HFFc6 (cell line): ENCODE measurements around the gene NLN. TPM values are rescaled to one million over a fixed set of nuclear protein-coding genes. Genes with fewer than 3 reads are reported as not detected.

Source experiments
- DNase-seq: peaks from one replicate; pipeline ENCODE4 v3.0.0-alpha.2; 2018
- H3K27ac Mint-ChIP-seq: 2 replicates; pipeline ENCODE4 v1.8.0; 2020; ENCODE audit warnings: mild to moderate bottlenecking, mixed read lengths
- H3K27me3 Mint-ChIP-seq: 2 replicates; pipeline ENCODE4 v1.8.0; 2021; ENCODE audit warnings: mild to moderate bottlenecking, moderate library complexity, mixed read lengths; ENCODE audit not compliant: insufficient read depth
- H3K36me3 Mint-ChIP-seq: 2 replicates; pipeline ENCODE4 v1.8.0; 2021; ENCODE audit warnings: low read depth, mixed read lengths
- H3K4me1 Mint-ChIP-seq: 2 replicates; pipeline ENCODE4 v1.8.0; 2020; ENCODE audit warnings: low read depth, mixed read lengths
- H3K4me3 Mint-ChIP-seq: 2 replicates; pipeline ENCODE4 v1.8.0; 2020; ENCODE audit warnings: mild to moderate bottlenecking, moderate library complexity, mixed read lengths
- H3K9me3 Mint-ChIP-seq: 2 replicates; pipeline ENCODE4 v1.8.0; 2020; ENCODE audit warnings: mild to moderate bottlenecking, mixed read lengths
- CTCF ChIP-seq: fragments of 200-600 bp; sonication (generic); IDR thresholded peaks from 2 replicates; pipeline ENCODE4 v1.5.0; 2021; ENCODE audit warnings: antibody characterized with exemption, mild to moderate bottlenecking
- total RNA-seq, 6 experiments: library from RNA; stranded (reverse); fragmentation: NEBNext Ultra II Directional; extraction: Animal tissue kit (Norgen Biotek cat#: 25700); gene quantifications; 2 replicates in 1 of 6; 3 replicates in 5 of 6; pipeline ENCODE4 v1.2.3, GENCODE V29; 2021

NLN gene
- total RNA-seq, 6 experiments from 2014 or later: 47.9 to 62.0 (median 57.1) TPM

- Mint-ChIP-seq H3K27ac (peak overlapping the region; percentile 76), H3K4me1 (peaks cover 78% of the 10 kb centered on the region), H3K9me3 (no peaks in the 10 kb centered on the region), H3K27me3 (no peaks in the 10 kb centered on the region), H3K4me3 (peak overlapping the region; percentile 78), H3K36me3 (peaks cover 19% of the 10 kb centered on the region)
- peak; percentile 71 for DNase-seq
- no peak for TF ChIP-seq CTCF
Measured at GRCh38 chr5:65828022-65828896, 106.3 kb downstream of the NLN start.

DNA sequence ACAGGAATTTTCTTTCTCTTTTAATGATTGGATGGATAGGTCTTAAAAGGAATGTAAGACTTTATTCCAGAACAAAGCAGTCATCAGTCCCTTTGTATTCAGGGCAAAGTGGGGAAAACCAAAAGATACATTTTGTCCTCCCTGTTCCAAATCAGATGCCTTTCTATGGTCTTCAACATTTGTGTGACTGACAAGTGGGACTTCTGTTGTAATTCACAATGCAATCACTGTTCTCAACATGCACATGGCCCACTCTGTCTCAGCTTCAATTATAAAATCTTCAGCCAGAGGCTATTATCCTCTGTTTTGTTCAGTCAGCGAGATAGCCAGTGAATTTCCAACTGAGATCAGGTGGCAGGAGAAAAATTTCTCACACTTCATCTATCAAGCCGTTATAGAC, 108.9 kb downstream of the NLN start:
- no peak overlapping the region for H3K4me3 Mint-ChIP-seq
- no peak for TF ChIP-seq CTCF
- peak overlapping the region; percentile 54; the same call in 1 of the 2 replicates for H3K27ac Mint-ChIP-seq
- no peaks in the 10 kb centered on the region for H3K9me3 Mint-ChIP-seq
- no peak for DNase-seq
- no peaks in the 10 kb centered on the region for H3K27me3 Mint-ChIP-seq
- H3K36me3 Mint-ChIP-seq: peaks cover 7% of the 10 kb centered on the region; the same call in 1 of the 2 replicates
- H3K4me1 Mint-ChIP-seq: peaks cover 69% of the 10 kb centered on the region

DNA sequence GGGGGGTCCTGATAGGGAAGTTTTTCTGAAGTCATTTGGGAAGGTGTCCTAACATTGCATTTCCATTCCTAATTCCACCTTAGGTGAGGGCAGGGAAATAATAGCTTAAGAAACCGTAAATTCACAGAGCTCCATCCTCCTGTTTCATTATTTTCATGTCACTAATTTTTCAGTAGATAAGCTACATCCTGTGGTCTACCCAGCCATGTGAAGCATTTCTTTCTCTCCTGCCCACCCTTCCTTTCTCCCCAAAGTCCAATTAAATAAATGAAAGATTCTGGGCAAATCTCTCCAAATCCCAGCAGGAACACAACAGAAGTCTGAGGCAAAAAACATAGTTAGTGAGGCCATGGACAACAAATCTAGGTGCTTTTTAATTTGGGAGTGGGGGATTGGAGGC, 109.3 kb downstream of the NLN start:
- no peak for TF ChIP-seq CTCF
- DNase-seq: no peak
- Mint-ChIP-seq H3K27me3 (no peaks in the 10 kb centered on the region), H3K4me3 (no peak overlapping the region), H3K9me3 (no peaks in the 10 kb centered on the region), H3K4me1 (peaks cover 65% of the 10 kb centered on the region), H3K27ac (no peak overlapping the region; the same call in 1 of the 2 replicates), H3K36me3 (peaks cover 3% of the 10 kb centered on the region; the same call in 1 of the 2 replicates)

DNA sequence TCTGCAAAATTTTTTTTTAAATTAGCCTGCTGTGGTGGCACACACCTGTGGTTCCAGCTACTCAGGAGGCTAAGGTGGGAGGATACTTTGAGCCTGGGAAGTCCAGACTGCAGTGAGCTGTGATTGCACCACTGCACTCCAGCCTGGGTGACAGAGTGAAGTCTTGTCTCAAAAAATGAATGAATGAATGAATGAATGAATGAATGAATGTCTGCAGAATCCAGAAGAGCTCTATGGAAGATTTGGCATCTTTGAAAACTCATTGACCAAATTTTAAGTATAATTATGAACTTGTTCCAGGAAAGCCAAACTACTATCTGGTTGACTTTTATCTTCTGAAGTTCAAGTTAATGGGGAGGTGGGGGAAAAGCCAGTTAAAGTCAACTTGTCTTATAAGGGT, 110.1 kb downstream of the NLN start:
- Mint-ChIP-seq H3K36me3 (no peaks in the 10 kb centered on the region), H3K27ac (no peak overlapping the region), H3K9me3 (no peaks in the 10 kb centered on the region), H3K4me1 (peaks cover 69% of the 10 kb centered on the region), H3K27me3 (no peaks in the 10 kb centered on the region; the same call in 1 of the 2 replicates), H3K4me3 (no peak overlapping the region)
- TF ChIP-seq CTCF: no peak
- DNase-seq: no peak

DNA sequence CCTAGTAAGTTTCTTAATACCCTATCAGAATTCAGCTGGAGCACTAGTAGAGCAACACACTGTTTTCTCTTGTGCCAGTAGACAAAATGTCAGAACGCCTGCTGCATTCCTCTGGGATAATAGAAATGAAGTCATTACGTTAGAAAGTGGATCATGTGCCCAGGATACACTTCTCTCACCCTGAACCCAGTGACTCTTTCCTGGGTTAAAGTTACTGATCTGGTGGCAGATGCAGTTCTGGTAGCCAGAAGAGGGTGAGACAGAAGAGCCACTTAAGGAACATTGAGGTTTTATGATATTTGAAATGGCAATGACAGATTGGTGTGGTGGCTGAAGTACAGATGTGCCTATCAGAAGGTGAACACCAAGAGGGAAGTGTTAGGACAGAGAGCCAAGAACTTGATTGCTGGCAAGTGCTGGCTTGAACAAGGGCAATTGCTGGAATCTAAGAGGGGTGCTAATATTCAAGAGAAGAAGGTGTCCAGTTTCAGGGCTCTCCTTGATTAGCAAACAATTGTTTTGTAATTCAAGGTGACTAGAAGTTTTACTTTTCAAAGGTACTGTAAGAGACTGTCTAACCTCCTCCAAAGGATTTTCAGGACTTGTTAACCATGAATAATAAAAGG, 110.7 kb downstream of the NLN start:
- H3K4me3 Mint-ChIP-seq: no peak overlapping the region
- no peak for DNase-seq
- H3K27ac Mint-ChIP-seq: no peak overlapping the region
- H3K4me1 Mint-ChIP-seq: peaks cover 66% of the 10 kb centered on the region
- H3K36me3 Mint-ChIP-seq: no peaks in the 10 kb centered on the region
- H3K9me3 Mint-ChIP-seq: no peaks in the 10 kb centered on the region
- no peaks in the 10 kb centered on the region; the same call in 1 of the 2 replicates for H3K27me3 Mint-ChIP-seq
- TF ChIP-seq CTCF: no peak
